Measurements from ENCODE around the gene NFE2L1.

NFE2L1 gene

GRCh38 chr17:48107137-48108055 lies 59.2 kb downstream of the NFE2L1 start, which contains the start of gene SNX11:
Gene SNX11 (plus strand): TSS chr17:48107766. CDS start chr17:48112044, 4,278 bp downstream.
- peak; percentile 96 for DNase-seq (ENCODE audit: low spot score)

- no peak for DNase-seq (ENCODE audit: low spot score)
These were observed 62.6 kb downstream of the NFE2L1 start for GRCh38 chr17:48110761-48111160.
